HG02763 (cell line): ENCODE measurements around the gene TBPL2.
"Not testable (repeated sequence)": the region's sequence is repeated elsewhere in the genome, so short reads cannot be mapped to it uniquely, and the experiment has no call there.

Experiments used
- ATAC-seq: cut with Tn5 transposase; IDR thresholded peaks from one replicate; pipeline ENCODE4 v1.9.1; 2021; ENCODE audit warnings: mild to moderate bottlenecking, moderate library complexity; ENCODE audit not compliant: unreplicated experiment

Gene TBPL2

DNA sequence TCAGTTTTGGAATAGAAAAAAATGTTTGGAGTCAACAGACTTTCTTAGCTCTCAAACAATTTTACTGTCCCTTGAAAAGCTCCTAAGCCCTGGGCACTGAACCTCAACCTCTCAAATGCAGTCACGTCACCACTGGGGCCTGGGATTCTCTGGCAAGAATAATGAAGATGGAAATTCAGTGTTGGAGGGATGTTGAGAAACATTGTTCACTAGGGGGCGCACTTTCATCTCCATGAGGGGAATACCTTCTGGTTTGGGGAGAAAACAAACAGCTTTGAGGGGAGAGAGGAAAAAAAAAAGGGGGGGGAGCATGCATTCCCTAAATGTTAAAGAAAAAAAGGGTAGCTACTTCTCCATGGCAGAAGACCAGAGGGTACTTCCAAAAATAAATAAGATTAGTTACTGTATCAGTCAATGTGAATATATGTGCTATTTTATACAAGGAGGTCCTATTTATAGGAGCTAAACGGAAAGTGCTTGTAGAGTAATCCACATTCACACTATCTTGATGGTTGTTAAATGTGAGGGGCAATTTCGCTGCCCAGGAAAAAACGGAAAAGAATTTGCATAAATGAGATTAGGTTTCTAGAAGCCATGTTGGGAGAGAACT lies 5.8 kb upstream of the TBPL2 start:
- no peak for ATAC-seq

DNA sequence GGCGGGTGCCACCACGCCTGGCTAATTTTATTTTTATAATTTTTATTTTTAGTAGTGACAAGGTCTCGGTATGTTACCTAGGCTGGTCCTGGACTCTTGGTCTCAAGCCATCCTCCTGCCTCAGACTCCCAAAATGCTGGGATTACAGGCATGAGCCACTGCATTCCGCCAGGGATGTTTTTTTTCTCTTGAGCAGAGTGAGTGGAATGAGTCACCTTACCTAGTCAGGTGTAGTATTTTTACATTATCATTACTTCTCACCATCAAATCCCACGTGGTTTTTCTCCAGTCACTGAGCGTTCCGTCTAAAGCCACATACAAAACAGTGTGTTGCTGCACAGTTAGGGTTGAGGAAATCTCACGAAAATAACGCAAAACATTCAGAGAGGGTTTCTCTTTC lies 870 bp upstream of the TBPL2 start:
- ATAC-seq, result no peak

DNA sequence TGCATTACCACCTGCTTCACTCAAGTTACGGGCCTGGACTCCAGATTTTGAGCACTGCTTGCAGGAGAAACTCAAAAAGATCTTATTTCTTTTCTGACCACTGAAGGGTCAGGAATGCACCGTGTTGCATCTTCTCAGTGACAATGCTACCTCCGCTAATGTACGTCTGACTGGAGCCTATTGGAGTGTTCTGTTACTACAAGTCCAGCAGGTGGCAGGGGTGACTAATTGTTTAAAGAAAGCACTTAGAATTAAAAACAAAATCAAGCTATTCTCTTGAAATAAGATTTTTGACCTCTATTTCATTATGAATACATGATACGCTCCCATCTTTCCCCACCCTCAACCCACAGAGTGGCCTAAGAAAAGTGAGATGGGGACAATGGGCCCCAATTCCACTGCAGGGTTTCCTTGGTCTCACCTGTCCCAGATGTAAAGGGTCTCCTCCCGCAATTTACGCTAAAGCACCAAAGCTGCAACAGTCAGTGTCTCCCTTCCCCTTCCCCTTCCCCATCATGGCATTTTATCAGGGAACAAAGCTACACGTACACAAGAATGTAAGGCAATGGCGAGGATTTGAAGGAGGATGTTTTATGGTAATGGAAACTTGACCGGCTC lies 2.2 kb downstream of the TBPL2 start:
- no peak for ATAC-seq

DNA sequence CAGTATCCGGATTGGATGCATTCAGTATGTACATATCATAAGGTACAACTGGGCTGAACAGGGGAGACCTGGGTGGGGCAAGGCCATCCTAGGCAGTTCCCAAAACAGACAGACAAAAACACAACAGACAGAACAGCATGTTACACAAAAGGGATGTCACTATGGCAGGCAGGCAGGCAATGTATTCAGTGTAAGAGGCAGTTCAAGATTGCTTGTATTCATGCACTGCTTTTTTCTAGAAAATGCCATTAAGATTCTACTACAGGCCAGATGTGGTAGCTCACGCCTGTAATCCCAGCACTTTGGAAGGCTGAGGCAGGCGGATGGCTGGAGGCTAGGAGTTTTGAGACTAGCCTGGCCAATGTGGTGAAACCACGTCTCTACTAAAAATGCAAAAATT lies 3.5 kb downstream of the TBPL2 start:
- ATAC-seq, result no peak

DNA sequence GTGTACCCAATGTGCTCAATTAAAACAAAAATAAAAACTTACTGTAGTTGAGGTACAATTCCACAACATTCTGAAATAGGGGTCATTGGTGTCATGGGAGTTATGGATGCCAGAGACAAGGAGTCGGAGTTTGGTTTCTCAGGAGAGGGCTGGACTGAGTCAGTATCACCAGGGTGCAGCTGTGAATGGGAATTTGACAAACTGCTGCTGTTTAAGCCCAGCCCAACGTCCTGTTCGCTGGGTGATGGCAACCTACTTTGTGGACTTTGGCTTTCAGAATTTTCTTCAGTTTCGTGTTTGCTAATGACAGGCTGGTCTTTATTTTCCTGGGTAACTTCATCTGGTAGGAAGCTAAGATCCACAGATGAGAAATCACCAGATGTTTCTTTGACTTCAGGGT lies 3.9 kb downstream of the TBPL2 start:
- no peak for ATAC-seq

DNA sequence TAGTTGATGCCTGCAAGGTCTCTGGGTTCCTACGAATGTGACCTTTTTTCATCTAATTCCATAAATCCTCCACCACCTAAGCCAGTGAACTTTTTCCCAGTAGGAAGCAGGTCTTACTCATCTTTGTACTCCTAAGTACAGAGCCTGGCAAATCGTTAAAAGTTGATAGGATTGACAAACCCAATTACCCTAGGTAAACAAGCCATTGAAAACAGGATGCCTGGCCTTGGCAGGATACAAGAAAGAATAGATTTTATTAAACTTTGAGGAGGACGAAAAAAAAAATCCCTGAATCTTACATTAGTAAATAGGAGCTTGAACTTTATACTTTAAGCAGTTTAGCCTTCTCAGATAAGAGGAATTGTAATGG lies 5.6 kb downstream of the TBPL2 start:
- ATAC-seq, result no peak

DNA sequence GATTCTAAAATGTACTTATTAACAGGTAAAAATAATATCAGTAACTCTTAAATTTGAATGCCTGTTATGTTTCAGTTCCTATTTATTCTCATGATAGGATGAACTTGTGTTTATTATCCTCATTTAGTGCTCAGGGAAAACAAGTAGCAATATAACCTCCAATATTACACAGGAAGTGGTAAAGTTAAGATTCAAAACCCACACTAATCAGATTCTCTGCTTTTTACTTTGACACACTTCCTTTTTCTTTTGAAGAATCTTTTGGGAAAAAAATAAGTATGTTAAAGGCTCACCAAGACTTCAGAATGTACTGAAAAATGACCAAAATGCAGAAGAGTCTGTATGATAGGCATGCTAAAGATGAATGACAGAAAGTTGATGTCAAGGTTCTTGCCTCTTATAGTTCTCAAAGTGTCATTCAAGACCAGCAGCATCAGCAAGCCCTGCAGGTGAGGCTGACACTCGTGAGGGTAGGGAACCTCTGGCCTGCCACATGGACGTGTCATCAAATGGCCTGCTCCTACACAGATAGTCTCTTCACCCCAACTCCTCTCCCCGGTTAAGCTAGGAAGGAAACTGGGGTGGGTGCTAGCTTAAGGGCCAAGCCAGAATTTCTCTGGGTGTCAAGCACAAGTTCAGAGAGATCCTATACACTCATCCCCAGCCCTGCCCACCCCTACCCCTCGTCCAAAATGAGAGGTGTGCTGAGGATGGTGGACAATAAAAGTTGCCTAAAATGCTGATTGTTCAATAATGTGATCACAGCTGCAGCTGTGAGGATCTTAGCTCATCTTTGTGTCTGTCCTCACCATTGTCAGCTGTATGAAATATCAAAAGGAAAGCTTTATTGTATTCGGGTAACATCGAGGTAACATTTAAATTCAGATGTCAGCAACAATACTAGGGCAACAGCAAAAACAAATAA lies 6.3 kb downstream of the TBPL2 start:
- no peak for ATAC-seq

DNA sequence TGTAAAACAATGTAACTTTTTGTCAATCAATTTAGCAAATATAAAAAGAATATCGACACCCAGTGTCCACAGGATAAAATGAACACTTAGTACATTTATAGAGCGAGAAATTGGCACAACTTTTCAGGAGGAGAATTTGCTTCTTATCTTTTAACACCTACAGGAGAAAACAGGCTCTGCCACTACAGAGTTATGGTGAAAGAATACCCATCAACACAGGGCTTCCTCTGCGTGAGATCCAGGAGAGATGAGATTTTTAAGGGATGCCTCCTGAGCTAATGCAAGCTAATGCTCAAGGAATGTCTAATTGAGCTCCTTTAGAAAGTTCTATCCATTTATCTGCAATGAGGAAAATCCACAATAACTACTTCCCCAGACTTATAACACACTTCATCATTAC lies 7.8 kb downstream of the TBPL2 start:
- no peak for ATAC-seq

DNA sequence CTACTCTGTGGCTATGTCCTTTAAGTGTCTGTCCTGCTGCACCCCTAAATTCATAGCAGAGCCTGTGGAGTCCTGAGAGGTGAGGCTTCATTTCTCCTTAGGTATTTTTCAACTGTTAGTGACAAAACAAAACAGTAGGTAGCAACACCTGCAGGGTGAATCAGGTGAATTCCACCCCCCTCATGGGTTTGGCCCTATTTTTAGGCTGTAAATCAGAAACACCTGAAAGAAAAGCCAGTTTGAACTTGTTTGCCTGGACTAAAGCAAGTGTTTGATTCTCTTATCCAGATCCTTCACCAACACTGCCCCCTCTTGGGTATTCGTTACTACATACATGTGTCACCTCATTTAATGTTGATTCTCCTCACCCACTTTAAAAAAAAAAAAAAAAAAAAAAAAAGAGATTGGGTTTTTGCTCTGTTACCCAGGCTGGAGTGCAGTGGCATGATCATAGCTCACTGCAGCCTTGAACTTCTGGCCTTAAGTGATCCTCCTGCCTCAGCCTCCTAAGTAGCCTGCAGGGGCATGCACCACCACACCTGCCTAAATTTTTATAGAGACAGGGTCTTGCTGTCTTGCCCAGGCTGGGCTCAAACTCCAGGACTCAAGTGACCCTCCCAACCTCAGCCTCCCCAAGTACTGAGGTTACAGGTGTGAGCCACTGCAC lies 10.3 kb downstream of the TBPL2 start:
- ATAC-seq, result peak; percentile 58

DNA sequence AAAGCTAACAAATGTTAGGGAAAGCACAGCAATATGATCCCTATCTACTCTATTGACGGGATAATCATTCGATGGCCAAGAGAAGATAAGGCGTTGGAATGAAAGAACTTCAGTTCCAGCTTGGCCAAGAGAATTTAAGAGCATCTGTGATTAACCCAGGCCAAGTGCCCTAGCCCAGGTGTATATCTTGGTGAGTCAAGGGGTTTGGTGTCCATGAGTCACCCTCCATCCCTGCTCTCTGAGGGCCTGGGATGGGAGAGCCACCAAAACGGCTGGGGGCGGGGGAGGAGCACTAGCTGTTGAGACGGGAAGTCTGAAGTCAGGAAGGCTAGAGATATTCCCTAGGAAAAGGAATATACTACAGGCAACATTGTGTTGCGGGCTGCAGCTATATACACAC lies 13.0 kb downstream of the TBPL2 start:
- no peak for ATAC-seq

DNA sequence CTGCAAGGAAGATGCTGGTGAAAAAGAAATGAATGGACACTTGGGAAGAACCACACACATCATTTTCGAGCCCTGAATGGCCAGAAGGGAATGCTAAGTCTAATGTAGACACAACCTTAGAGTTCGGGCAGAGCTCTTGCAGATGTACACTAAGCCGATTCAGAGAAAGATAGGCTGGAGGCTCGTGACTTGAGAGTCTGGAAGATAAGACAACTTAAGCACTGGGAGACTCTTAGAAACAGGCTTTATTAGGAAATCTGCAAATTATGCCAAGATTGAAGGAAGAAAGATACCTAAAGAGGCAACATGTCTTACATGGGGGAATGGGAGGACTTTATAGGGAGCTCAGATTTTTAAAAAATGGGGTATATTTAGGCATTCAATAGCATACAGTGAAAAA lies 13.5 kb downstream of the TBPL2 start:
- no peak for ATAC-seq

DNA sequence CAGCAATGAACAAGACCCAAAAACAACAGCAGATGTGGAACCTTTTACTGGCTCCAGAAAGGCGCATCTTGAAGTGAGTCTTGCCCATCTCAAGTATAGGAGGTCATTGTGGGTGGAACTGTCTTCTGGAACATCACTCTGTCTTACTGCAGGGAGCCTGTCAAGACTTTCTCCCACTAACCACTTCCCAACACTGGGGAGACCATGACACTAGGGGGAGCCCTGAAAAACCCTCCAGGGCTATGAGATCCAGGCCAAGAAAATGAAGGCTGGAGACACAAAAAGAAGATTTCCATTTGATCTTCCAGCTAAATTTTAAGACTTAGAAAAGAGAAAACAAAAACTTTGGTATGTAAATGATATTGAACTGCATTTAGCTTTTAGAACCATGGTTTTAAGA lies 15.3 kb downstream of the TBPL2 start:
- ATAC-seq, result no peak

DNA sequence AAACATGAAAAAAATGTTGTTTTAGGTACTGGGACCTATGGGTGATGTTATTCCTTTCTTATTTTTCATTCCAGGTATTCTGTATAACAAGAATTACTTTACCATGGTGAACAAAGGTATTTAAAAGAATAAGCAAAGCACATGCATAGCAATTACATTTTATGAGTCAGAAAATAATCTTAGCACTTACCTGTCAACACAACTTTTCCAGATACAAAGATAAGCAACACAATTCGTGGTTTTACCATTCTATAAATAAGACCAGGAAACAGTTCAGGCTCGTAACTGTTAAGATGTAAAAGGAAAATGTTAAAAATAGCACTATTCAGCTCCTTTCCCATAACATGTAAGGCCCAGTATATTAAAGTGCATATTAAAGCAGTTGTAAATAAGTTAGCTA lies 16.4 kb downstream of the TBPL2 start:
- no peak for ATAC-seq

DNA sequence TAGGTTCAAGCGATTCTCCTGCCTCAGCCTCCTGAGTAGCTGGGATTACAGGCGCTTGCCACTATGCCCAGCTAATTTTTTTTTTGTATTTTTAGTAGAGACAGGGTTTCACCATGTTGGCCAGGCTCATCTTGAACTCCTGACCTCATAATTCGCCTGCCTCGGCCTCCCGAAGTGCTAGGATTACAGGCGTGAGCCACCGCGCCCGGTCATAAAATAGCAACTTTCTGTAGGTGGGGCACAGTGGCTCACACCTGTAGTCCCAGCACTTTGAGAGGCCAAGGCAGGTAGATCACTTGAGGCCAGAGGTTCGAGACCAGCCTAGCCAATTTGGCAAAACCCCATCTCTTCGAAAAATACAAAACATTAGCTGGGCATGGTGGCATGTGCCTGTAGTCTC lies 18.1 kb downstream of the TBPL2 start:
- ATAC-seq, result not testable (repeated sequence)

DNA sequence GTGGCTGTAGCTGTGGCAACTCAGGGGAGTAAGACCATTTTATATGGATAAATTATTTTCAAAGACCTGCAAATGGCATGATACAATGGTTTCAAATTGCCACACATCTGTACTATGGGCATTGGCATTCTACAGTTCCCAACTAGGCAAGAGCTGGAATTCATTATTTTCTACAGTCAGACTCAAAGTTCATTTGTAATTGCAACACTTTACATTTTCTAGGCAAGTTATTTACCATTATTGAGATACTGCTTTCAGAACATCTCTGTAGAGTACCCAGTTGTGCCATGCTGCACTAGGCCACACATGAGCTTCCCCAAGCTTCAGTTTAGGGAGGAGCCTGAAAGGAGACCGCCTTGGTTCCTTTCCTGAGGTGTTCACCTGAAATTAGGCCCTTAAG lies 20.8 kb downstream of the TBPL2 start:
- ATAC-seq, result no peak

DNA sequence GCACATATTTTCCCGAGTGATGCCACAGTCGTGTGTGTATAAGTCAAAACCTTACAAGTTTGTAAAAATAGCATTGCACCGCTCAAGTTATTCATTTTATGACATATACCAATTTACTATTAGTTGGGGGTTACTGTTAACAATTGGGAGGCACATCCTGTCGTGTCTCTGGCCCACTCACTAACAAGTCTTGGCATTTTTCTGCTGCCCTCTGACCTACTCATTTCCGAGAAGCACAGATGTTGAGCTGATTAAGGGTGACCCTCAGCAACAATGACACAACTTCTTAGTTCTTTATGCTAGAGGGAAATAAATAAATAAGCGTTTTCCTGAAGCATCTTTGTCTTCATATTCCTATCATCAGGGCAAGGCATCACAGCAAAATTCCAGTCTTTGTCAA lies 22.0 kb downstream of the TBPL2 start:
- ATAC-seq, result no peak

DNA sequence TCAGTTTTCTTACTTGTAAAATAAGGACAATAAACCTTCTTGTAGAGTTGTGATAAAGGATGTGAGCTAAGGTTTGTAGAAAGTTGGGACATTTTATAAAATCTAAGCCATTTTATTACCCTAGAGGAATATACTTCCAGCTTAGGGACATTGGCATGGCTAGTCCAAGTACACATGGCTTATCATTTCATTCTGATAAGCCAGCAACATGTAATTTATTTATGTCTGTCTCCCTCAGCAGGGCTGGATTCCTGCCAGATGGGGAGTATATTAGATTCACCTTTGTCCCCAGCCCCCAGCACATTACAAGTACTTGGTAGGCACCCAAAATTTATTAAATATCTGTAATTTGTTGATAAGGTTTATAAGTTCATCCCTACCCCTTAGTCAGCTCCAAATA lies 22.5 kb downstream of the TBPL2 start:
- ATAC-seq, result no peak

DNA sequence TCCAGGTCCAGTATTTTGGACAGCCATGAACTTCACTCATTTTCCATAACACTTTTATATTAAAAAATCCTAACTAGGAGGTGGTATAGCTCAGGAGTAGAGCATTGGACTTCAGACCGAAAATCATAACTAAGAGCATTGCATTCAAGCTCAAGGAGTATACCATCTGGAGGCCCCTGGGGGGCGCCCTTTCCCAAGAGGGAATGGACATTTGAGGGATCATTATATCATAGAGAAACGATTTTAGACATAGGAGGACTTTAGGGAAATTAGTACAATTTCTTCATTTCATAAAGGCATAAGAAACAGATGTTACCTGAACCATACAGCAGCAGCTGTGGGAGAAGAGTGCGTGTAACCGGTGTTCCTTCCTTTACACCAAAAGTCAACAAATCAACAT lies 23.6 kb downstream of the TBPL2 start:
- no peak for ATAC-seq

DNA sequence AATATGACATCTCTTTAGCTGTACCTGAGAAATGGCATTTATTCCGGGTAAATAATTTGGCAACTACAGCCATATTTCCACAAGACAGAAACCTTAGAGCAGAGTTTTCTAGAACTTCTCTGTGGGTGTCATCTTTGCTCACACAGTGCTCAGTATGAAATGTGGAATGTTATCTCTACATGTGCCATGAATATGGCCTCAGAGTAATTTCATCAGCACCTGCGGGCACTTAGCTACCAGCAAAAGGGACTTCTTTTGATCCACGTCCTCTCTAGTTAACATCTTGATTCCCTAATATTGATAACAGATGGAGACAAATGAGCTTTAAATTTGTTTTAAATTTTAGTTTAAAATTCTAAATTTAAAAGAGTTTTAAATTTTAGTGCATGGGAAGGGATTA lies 25.9 kb downstream of the TBPL2 start:
- no peak for ATAC-seq

DNA sequence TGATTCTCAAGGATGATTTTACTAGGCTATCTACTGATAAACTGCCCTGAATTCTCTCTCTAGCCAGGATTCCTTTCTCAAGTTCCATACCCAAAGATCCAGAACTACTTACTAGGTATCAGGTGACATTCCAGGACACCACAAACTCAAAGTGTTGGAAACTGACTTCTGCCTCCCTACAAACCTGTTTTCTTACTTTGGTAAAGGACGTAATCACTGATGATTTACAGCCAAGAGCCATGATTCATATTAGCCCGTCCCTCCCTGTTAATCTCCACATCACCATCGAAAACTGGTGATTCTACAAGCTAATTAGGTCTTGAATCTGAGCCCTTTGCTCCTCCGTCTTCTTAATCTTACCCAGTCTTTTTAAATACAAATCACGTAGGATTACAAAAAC lies 27.7 kb downstream of the TBPL2 start:
- ATAC-seq, result no peak
